HepG2 (cell line): ENCODE data around the gene SNAP23.

Experiments
- CTCF ChIP-seq: sonication (generic); formaldehyde crosslinking; IDR thresholded peaks from 2 replicates; pipeline ENCODE4 v1.5.0; 2020; ENCODE audit warnings: mild to moderate bottlenecking, missing genetic modification reagents, moderate library complexity
- EHMT2 ChIP-seq: fragments of 200-600 bp; sonication (generic); IDR thresholded peaks from 2 replicates; pipeline ENCODE4 v1.7.0; 2017; ENCODE audit warnings: antibody characterized with exemption, low read depth, low read length, borderline replicate concordance
- GMEB2 ChIP-seq: IDR thresholded peaks from 2 replicates; pipeline ENCODE4 v1.6.1; 2016; ENCODE audit warnings: missing biosample characterization, missing genetic modification reagents, low read depth
- YY1 ChIP-seq: IDR thresholded peaks from 2 replicates; pipeline ENCODE4 v1.6.1; 2011; ENCODE audit warnings: low read length, low read depth, moderate library complexity, mild to moderate bottlenecking; ENCODE audit not compliant: insufficient read depth, insufficient replicate concordance
- ZNF724P ChIP-seq: sonication (generic); formaldehyde crosslinking; IDR thresholded peaks from 2 replicates; pipeline ENCODE4 v1.8.0; 2022; ENCODE audit warnings: missing genetic modification reagents, borderline replicate concordance

- no peak for TF ChIP-seq EHMT2
- no peak for TF ChIP-seq CTCF (CRISPR knock-in tag)
- TF ChIP-seq ZNF724P (CRISPR knock-in tag) = no peak
- no peak for TF ChIP-seq YY1
- no peak for TF ChIP-seq GMEB2 (CRISPR knock-in tag)
These were observed 52.4 kb downstream of the SNAP23 start for GRCh38 chr15:42547918-42548248.
